Keratinocyte (primary cell): ENCODE data around the gene ZFX. TPM values are rescaled to one million over a fixed set of nuclear protein-coding genes. Genes with fewer than 3 reads are reported as not detected.

Experiments used
- DNase-seq: peaks from one replicate; pipeline ENCODE4 v3.0.0-alpha.2; 2011; ENCODE audit warnings: low read depth, missing footprints, low spot score
- FAIRE-seq: peaks from 2 replicates; lab custom pipeline; 2011; peaks lifted over from hg19 to GRCh38; lab: Jason Lieb, UNC
- H2AFZ ChIP-seq: 2 replicates; pipeline ENCODE4 v1.6.0; 2012; ENCODE audit warnings: low read length, control low read depth, inconsistent platforms; ENCODE audit not compliant: control insufficient read depth
- H3K27ac ChIP-seq: 2 replicates; pipeline ENCODE4 v1.5.1; 2011; ENCODE audit warnings: low read length; ENCODE audit not compliant: control insufficient read depth, insufficient read depth
- H3K27me3 ChIP-seq: 3 replicates; pipeline ENCODE4 v1.6.0; 2011; ENCODE audit warnings: low read length; ENCODE audit not compliant: control insufficient read depth, insufficient read depth; ENCODE audit errors: extremely low read depth
- H3K36me3 ChIP-seq, 2 experiments: 2 replicates in 1 of 2; 3 replicates in 1 of 2; pipeline ENCODE4 v1.5.1; 2011; ENCODE audit warnings: low read length in 2 of 2, mild to moderate bottlenecking in 1 of 2; ENCODE audit not compliant: control insufficient read depth in 2 of 2, insufficient read depth in 2 of 2; ENCODE audit errors: extremely low read depth in 1 of 2
- H3K4me1 ChIP-seq: 3 replicates; pipeline ENCODE4 v1.5.1; 2011; ENCODE audit warnings: low read length; ENCODE audit not compliant: control insufficient read depth, insufficient read depth; ENCODE audit errors: extremely low read depth
- H3K4me2 ChIP-seq: 3 replicates; pipeline ENCODE4 v1.6.0; 2011; ENCODE audit warnings: low read depth, low read length; ENCODE audit not compliant: control insufficient read depth, insufficient read depth; ENCODE audit errors: extremely low read depth
- H3K4me3 ChIP-seq, 3 experiments: fragments of 200-600 bp in 1 of 3; sonication (generic) in 1 of 3; 2 replicates in 2 of 3; 3 replicates in 1 of 3; pipeline ENCODE4 v1.5.1; 2011 to 2016; ENCODE audit warnings: low read length in 3 of 3, mild to moderate bottlenecking in 3 of 3, control low read depth in 2 of 3, inconsistent platforms in 1 of 3, low read depth in 1 of 3, mixed read lengths in 1 of 3, mixed run types in 1 of 3, moderate library complexity in 1 of 3; ENCODE audit not compliant: control insufficient read depth in 2 of 3, insufficient read depth in 2 of 3; ENCODE audit errors: extremely low read depth in 1 of 3
- H3K79me2 ChIP-seq: 2 replicates; pipeline ENCODE4 v1.6.0; 2012; ENCODE audit warnings: low read length; ENCODE audit not compliant: control insufficient read depth, insufficient read depth
- H3K9ac ChIP-seq: 3 replicates; pipeline ENCODE4 v1.6.0; 2011; ENCODE audit warnings: low read length; ENCODE audit not compliant: control insufficient read depth, insufficient read depth; ENCODE audit errors: extremely low read depth
- H3K9me1 ChIP-seq: 3 replicates; pipeline ENCODE4 v1.6.0; 2011; ENCODE audit warnings: low read length; ENCODE audit not compliant: control insufficient read depth, insufficient read depth; ENCODE audit errors: extremely low read depth
- H3K9me3 ChIP-seq: 2 replicates; pipeline ENCODE4 v1.5.1; 2012; ENCODE audit warnings: low read depth, low read length; ENCODE audit not compliant: control insufficient read depth
- H4K20me1 ChIP-seq: 3 replicates; pipeline ENCODE4 v1.6.0; 2011; ENCODE audit warnings: low read length; ENCODE audit not compliant: control insufficient read depth, insufficient read depth; ENCODE audit errors: extremely low read depth
- CTCF ChIP-seq, 3 experiments: IDR thresholded peaks in 1 of 3; conservative IDR thresholded peaks in 1 of 3; optimal IDR thresholded peaks in 1 of 3; 2 replicates in 2 of 3; 3 replicates in 1 of 3; pipeline versions ENCODE3 to v1.5.1; 2011; ENCODE audit warnings: low read length in 3 of 3, mild to moderate bottlenecking in 3 of 3, moderate library complexity in 2 of 3, control low read depth in 1 of 3, inconsistent platforms in 1 of 3; ENCODE audit not compliant: insufficient read depth in 2 of 3; ENCODE audit errors: extremely low read depth in 1 of 3
- EZH2 ChIP-seq: IDR thresholded peaks from one replicate; pipeline ENCODE4 v1.6.1; 2012; ENCODE audit warnings: inconsistent platforms, mild to moderate bottlenecking, low read length, moderate library complexity
- dilution Hi-C: fragments of 300-500 bp; cut with MboI; formaldehyde crosslinking; loops from one replicate; pipeline ENCODE4 v1.7.0; 2020; ENCODE audit warnings: low sequenced_read_pairs; ENCODE audit not compliant: extremely low pct_ligation_motif_present
- polyA plus RNA-seq, 5 experiments: library from polyadenylated mRNA; depleted of rRNA in 3 of 5; stranded (reverse) in 3 of 5; stranded (forward) in 1 of 5; unstranded in 1 of 5; fragments of >200 nt; gene quantifications; 1 replicate in 1 of 5; 2 replicates in 3 of 5; 3 replicates in 1 of 5; pipeline versions ENCODE4 v1.2.1 to v1.2.3, GENCODE V29; 2011 to 2012; ENCODE audit warnings: missing spikeins in 2 of 5, low read depth in 1 of 5, low replicate concordance in 1 of 5

The ZFX gene
- polyA plus RNA-seq, 1 donor (not counting 4 experiments of a cell fraction or from before 2014, with no cell fraction given): 24.3 TPM

- Histone ChIP-seq H3K27ac (no peak overlapping the region), H3K79me2 (peaks cover 87% of the 10 kb centered on the region), H3K4me2 (no peak overlapping the region), H3K36me3 (peaks cover 2 to 4% of the 10 kb centered on the region in 2 experiments), H4K20me1 (no peaks in the 10 kb centered on the region), H3K9me3 (no peaks in the 10 kb centered on the region), H3K9ac (no peak overlapping the region), H3K27me3 (no peaks in the 10 kb centered on the region), H3K4me3 (no peak overlapping the region), H3K9me1 (peaks cover 2% of the 10 kb centered on the region), H3K4me1 (peaks cover 9% of the 10 kb centered on the region), H2AFZ (no peak overlapping the region)
- DNase-seq: no peak
- TF ChIP-seq CTCF (optimal IDR thresholded peaks at IDR 0.05 in 1 of 3, IDR thresholded peaks at IDR 0.05 in 1 of 3, conservative IDR thresholded peaks at IDR 0.05 in 1 of 3; ENCODE audit: extremely low read depth in 1 of 3, insufficient read depth in 2 of 3, low read length in 3 of 3): no peak
- no peak for TF ChIP-seq EZH2
- dilution Hi-C loops: loop anchor here (5.0 kb wide), 1 partner anchor 38 kb away; no protein-coding TSS in a partner anchor
- FAIRE-seq: no peak
Observed at GRCh38 chrX:24200133-24200532, 50.6 kb downstream of the ZFX start.

GRCh38 chrX:24201216-24201615 lies 51.7 kb downstream of the ZFX start:
- Histone ChIP-seq H3K79me2 (peaks cover 86% of the 10 kb centered on the region), H3K27ac (no peak overlapping the region), H3K9ac (no peak overlapping the region), H3K4me3 (no peak overlapping the region), H4K20me1 (no peaks in the 10 kb centered on the region), H3K4me2 (no peak overlapping the region), H3K27me3 (no peaks in the 10 kb centered on the region), H3K9me1 (peaks cover 2% of the 10 kb centered on the region), H2AFZ (no peak overlapping the region), H3K36me3 (peaks cover 2 to 4% of the 10 kb centered on the region in 2 experiments), H3K9me3 (no peaks in the 10 kb centered on the region), H3K4me1 (peaks cover 9% of the 10 kb centered on the region)
- dilution Hi-C loops: loop anchor here (5.0 kb wide), 1 partner anchor 39 kb away; no protein-coding TSS in a partner anchor
- TF ChIP-seq EZH2 (no peak), CTCF (optimal IDR thresholded peaks at IDR 0.05 in 1 of 3, IDR thresholded peaks at IDR 0.05 in 1 of 3, conservative IDR thresholded peaks at IDR 0.05 in 1 of 3; ENCODE audit: extremely low read depth in 1 of 3, insufficient read depth in 2 of 3, low read length in 3 of 3) (no peak)
- DNase-seq (no peak), FAIRE-seq (no peak)
